GM08714 (cell line): ENCODE measurements around the gene POMGNT2.

Source experiments
- H3K4me3 ChIP-seq: fragments of 200-500 bp; sonication (Bioruptor generic); 2 replicates; pipeline ENCODE4 v1.5.1; 2014; ENCODE audit warnings: mild to moderate bottlenecking, low read length, inconsistent platforms
- ZNF274 ChIP-seq: IDR thresholded peaks from 2 replicates; pipeline ENCODE4 v1.6.1; 2012; ENCODE audit warnings: mild to moderate bottlenecking, low read depth, low read length

The POMGNT2 gene

DNA sequence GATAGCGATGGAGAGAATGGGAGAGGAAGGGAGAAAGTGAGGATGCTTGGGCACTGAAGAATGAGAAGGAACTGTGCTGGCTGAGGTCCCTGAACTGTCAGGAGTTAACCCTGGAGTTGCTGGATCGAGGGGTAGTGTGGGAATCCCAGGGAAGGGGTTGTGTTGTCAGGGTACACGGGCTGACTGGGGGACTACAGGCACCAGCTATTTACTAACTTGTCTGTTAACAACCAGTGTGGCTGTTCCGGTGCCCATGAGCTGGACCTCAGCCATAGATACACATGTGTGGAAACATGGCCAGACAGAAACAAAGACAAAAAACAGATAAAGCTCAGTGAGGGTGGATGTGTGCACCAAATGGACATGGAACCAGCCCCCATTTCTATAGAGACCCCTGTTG is 71.7 kb downstream of the POMGNT2 start:
- H3K4me3 ChIP-seq: no peak overlapping the region
- no peak for TF ChIP-seq ZNF274

DNA sequence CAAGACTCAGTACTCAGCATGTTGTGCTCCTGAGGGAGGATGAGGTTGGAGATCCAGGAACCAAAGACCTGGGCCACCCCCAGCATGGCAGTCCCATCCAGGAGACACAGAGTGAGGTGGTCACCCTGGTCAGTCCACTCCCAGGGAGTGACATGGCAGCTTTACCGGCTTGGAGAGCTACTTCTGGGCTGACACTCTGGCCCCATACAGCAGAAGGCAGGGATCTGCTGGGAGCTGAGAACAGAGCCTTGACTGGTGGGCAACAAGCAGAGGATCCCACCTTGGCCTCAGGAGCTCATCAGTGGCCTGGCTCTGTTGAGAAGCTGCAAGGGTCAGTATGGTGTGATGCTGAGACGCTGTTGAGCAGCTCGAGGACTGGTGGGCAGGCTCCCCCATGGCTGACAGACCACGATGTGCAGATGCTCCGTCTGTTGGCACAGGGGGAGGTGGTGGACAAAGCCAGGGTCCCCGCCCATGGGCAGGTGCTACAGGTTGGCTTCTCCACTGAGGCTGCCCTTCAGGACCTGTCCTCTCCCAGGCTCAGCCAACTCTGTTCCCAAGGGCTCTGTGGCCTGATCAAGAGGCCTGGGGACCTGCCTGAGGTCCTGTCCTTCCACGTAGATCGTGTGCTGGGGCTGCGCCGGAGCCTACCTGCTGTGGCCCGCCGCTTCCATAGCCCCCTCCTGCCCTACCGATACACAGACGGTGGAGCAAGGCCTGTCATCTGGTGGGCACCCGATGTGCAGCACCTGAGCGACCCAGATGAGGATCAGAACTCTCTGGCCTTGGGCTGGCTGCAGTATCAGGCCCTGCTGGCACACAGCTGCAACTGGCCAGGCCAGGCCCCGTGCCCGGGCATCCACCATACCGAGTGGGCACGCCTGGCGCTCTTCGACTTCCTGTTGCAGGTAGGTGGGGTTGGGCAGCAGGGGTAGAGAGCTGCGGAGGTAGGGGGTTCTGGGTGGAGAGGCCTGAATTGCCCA is 72.9 kb downstream of the POMGNT2 start:
- TF ChIP-seq ZNF274: no peak

DNA sequence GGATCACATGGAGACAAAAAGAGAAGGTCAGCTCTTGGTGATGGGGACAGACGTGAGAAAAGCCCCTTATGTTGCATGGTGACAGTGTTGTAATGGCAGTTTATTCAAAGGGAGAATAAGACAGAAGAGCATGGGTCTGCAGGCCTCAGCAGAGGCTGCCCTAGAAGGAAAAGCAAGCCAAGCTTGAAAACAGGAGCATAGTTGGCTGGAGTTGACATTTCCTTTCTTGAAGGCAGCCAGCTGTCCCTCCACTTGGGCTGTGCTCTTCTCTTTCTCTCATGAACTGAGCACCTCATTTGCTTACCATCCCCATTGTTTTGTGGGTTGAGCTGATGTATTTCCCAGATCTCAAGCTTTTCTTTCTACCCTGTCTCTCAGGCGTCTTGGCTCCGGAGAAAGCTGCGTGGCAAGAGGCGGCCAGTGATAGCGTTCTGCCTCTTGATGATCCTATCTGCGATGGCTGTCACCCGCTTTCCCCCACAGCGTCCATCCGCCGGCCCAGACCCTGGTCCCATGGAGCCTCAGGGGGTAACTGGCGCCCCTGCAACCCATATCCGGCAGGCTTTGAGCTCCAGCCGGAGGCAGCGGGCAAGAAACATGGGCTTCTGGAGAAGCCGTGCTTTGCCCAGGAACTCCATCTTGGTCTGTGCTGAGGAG is 73.9 kb downstream of the POMGNT2 start:
- TF ChIP-seq ZNF274: no peak
- no peak overlapping the region for H3K4me3 ChIP-seq

More for the DNA sequence above, 72.9 kb downstream of the POMGNT2 start:
- no peak overlapping the region for H3K4me3 ChIP-seq

DNA sequence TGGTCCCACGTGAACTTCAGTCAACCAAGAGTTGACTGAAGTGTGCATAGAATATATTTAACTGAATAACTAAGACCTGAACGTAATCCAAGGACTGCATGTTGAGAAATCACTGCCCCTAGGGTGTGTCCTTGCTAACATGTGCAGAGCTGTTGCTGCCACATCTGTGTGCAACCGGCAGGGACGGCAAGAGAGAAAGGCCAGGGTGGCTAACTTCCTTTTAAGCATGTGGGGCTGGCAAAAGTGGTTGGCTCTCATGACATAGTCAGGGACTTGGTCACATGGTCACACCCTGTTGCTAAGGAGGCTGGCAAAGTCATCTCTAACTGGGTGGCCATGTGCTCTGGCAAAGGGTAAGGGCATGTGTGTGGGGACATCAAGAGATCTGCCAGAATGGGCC is 74.4 kb downstream of the POMGNT2 start:
- no peak for TF ChIP-seq ZNF274

DNA sequence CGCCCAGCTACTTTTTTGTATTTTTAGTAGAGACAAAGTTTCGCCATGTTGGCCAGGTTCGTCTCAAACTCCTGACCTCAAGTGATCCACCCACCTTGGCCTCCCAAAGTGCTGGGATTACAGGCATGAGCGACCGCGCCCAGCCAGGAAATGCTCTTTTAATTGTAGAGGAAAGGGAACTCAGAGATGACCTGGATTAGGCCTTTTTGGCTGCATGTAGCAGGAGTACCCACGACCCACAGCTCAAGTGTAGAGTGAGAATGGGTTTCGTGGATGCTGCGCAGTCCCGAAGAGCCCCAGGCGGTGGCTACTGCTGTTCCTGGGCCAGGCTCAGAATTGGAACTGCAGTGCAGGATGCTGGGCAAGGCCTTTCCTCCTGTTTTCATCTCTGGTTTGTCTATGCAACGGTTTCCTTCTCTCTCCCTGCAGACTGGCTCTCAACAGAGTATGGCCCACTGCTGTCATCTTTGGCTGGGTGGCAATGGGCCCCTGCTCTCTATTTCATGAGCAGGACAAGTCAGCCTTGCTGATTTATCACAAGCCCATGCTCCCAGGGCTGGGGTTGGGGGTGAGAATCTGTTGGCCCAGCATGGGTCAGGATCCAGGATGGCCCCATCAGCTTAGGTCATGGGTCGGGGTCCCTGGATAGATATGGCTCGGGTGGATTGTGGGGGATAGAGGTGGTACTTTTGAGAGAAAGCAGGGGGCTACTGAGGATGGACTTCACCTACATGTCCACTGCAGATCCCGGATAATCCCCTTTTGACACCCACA is 75.5 kb downstream of the POMGNT2 start:
- no peak overlapping the region for H3K4me3 ChIP-seq

More for the DNA sequence above, 74.4 kb downstream of the POMGNT2 start:
- H3K4me3 ChIP-seq: no peak overlapping the region

More for the DNA sequence above, 75.5 kb downstream of the POMGNT2 start:
- TF ChIP-seq ZNF274: no peak
